ENCODE measurements around the gene OXTR. TPM values are rescaled to one million over a fixed set of nuclear protein-coding genes. Genes with fewer than 3 reads are reported as not detected.

Gene OXTR
- total and polyA plus RNA-seq, 2 of the 4 experiments (the other 2 are of a cell fraction): 42.8 to 56.1 TPM

DNA sequence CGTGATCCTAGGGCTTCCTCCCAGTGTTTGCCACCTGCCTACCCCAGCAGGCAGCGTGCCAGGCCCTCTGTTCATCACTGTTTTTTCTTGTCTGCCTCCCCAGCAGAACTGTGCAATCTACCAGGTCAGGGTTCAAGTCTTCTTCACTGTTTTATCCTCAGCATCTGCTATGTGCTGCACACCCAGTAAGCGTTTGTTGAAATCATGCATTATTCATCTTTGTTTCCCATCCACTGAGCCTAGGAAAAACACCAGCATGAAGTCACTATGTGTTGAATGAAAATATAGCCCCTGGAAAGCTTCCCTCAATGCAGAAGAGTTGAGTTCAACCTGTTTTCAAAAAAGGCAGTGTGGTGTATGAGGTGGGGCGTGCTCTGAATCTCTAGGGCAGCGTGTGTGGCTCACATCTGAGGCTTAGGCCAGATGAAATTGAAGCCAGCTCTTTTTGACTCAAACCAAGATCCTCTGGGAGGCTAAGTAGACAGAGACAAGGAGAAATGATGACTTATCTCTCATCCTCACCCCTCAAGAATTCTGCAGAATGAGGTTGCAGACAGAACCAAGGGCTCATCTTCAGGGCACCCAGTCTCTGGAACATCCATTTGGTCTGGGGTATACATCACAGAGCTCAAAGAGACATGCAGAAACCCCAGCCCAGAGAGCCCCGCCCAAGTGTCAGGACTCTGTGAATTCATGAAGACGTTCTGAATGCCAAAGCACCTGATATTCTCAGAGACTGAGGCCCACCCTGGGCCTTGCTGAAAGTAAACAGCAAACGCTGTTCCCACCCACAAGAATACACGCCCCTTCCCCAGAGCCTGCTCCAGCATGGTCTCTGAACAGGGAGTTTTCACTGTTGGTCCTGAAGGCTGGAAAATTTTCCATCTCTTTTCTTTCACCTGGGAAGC is 41.6 kb downstream of the OXTR start:
- dilution Hi-C loops (cut with HindIII; ENCODE audit: low sequenced_read_pairs, unreplicated experiment): no loop called here

More for the DNA sequence above, 41.6 kb downstream of the OXTR start:
- Histone ChIP-seq H4K20me1 (ENCODE audit: insufficient read depth, low read length) (no peaks in the 10 kb centered on the region), H2BK120ac (ENCODE audit: low read depth, low read length) (no peak overlapping the region), H4K91ac (ENCODE audit: insufficient read depth, low read depth, low read length) (no peak overlapping the region), H3K14ac (replicated peaks; ENCODE audit: low read depth, low read length) (no peak overlapping the region), H2BK15ac (ENCODE audit: low read depth, low read length) (no peak overlapping the region), H2BK20ac (ENCODE audit: low read depth, low read length) (no peak overlapping the region), H3K9me3 (ENCODE audit: control insufficient read depth, insufficient read depth, low read length) (no peaks in the 10 kb centered on the region; the same call in 1 of the 2 replicates), H3K27me3 (ENCODE audit: control insufficient read depth, insufficient read depth, low read length) (peaks cover 3% of the 10 kb centered on the region), H3K4me3 (ENCODE audit: insufficient read depth, low read depth, low read length) (no peak overlapping the region), H3K23ac (ENCODE audit: low read depth, low read length) (no peak overlapping the region), H4K8ac (ENCODE audit: low read depth in 2 of 2, low read length in 2 of 2) (no peak overlapping the region), H3K56ac (ENCODE audit: extremely low read depth, insufficient read depth, low read length) (no peak overlapping the region), H3K79me1 (ENCODE audit: low read depth in 1 of 2, low read length in 2 of 2) (no peaks in the 10 kb centered on the region), H3K9me1 (ENCODE audit: insufficient read depth, low read length) (no peaks in the 10 kb centered on the region), H3K9ac (ENCODE audit: low read depth, low read length) (no peak overlapping the region), H3K18ac (ENCODE audit: low read depth, low read length) (no peak overlapping the region), H2AK9ac (replicated peaks; ENCODE audit: low read depth, low read length, poor library complexity) (no peak overlapping the region), H3K4me1 (ENCODE audit: control insufficient read depth, insufficient read depth, low read length) (no peaks in the 10 kb centered on the region), H3K27ac (ENCODE audit: insufficient read depth, low read length) (no peak overlapping the region), H3K4me2 (ENCODE audit: low read depth, low read length) (no peak overlapping the region), H2BK5ac (ENCODE audit: low read depth, low read length, poor library complexity, severe bottlenecking) (no peak overlapping the region), H3K36me3 (ENCODE audit: control insufficient read depth, insufficient read depth, low read length) (no peaks in the 10 kb centered on the region), H4K5ac (ENCODE audit: low read depth, low read length) (no peak overlapping the region), H3K4ac (ENCODE audit: low read depth, low read length) (no peak overlapping the region), H2AK5ac (ENCODE audit: low read depth, low read length) (no peak overlapping the region), H2AFZ (replicated peaks; ENCODE audit: low read length, poor library complexity) (no peak overlapping the region)
- ATAC-seq (ENCODE audit: low read depth) (no peak), DNase-seq (no peak)
- in situ Hi-C loops (cut with MboI; ENCODE audit: low sequenced_read_pairs) (loop anchor here (25.0 kb wide), 1 partner anchor 291 kb away; no protein-coding TSS in a partner anchor), intact Hi-C loops (cut with micrococcal nuclease) (no loop called here)
- TF ChIP-seq FOS (IDR thresholded peaks at IDR 0.05; ENCODE audit: low read depth, low read length) (no peak), POLR2A (IDR thresholded peaks at IDR 0.05; ENCODE audit: low read depth, low read length) (no peak), CHD1 (IDR thresholded peaks at IDR 0.05; ENCODE audit: low read depth, low read length) (no peak), RFX5 (IDR thresholded peaks at IDR 0.05; ENCODE audit: low read depth, low read length) (no peak), MXI1 (IDR thresholded peaks at IDR 0.05; ENCODE audit: borderline replicate concordance, low read depth, low read length) (no peak), NFE2L2 (IDR thresholded peaks at IDR 0.05; ENCODE audit: low read depth, low read length) (no peak), MAZ (IDR thresholded peaks at IDR 0.05; ENCODE audit: borderline replicate concordance, low read depth, low read length) (no peak), MAFK (IDR thresholded peaks at IDR 0.05; ENCODE audit: low read depth, low read length) (no peak), RCOR1 (IDR thresholded peaks at IDR 0.05; ENCODE audit: insufficient replicate concordance, low read length) (no peak), ELK1 (IDR thresholded peaks at IDR 0.05; ENCODE audit: borderline replicate concordance, low read depth, low read length) (no peak), BHLHE40 (IDR thresholded peaks at IDR 0.05; ENCODE audit: low read depth, low read length) (no peak), CEBPB (IDR thresholded peaks at IDR 0.05; ENCODE audit: low read depth, low read length) (no peak), CTCF (conservative IDR thresholded peaks at IDR 0.05; ENCODE audit: low read depth, low read length) (no peak), SMC3 (IDR thresholded peaks at IDR 0.05; ENCODE audit: low read depth, low read length) (no peak)
- ChIA-PET CTCF (no interaction called here), POLR2A (ENCODE audit: unreplicated experiment) (no interaction called here)
- WGBS, 2 experiments (ENCODE audit: extremely low coverage in 2 of 2, insufficient read length in 1 of 2): 40% methylated on average over 2 of the region's 9 CpGs; no CpG with 5 or more reads in 1 of the 2 experiments
- BruUV-seq (replicated peaks): no TSS peak

Measured in IMR-90 (cell line).